OCI-LY7 (cell line): ENCODE data around the gene PTAFR. TPM values are rescaled to one million over a fixed set of nuclear protein-coding genes. Genes with fewer than 3 reads are reported as not detected.
A peak's percentile ranks its signal among the peaks of the same experiment; 100 is the strongest.

ENCODE experiments used
- BruUV-seq: library from RNA; stranded (reverse); fragments of 400-500 nt; replicated peaks from 2 replicates; lab custom pipeline; 2021; lab: Mats Ljungman, UMichigan
- CTCF ChIA-PET: fragments of 300-600 bp; sonication (Branson Sonifier 250); formaldehyde crosslinking; loops from one replicate; lab custom pipeline; 2022; ENCODE audit warnings: antibody characterized with exemption; ENCODE audit not compliant: unreplicated experiment; lab: Charles Lee
- POLR2A ChIA-PET: fragments of 300-600 bp; sonication (Branson Sonifier 250); formaldehyde crosslinking; loops from one replicate; lab custom pipeline; 2022; ENCODE audit warnings: antibody characterized with exemption; lab: Charles Lee
- DNase-seq: peaks from one replicate; pipeline ENCODE4 v3.0.0-alpha.2; 2015; ENCODE audit warnings: low spot score
- H2AFZ ChIP-seq: fragments of 200-600 bp; sonication (generic), shearing (Covaris generic); 2 replicates; pipeline ENCODE4 v1.6.1; 2014; ENCODE audit warnings: mild to moderate bottlenecking, antibody characterized with exemption, low read length, moderate library complexity
- H3K27ac ChIP-seq: fragments of 200-600 bp; sonication (generic); 2 replicates; pipeline ENCODE4 v1.5.1; 2014; ENCODE audit warnings: mixed run types, low read depth, mild to moderate bottlenecking, moderate library complexity, low read length, inconsistent platforms; ENCODE audit not compliant: poor library complexity, severe bottlenecking
- H3K36me3 ChIP-seq: fragments of 200-600 bp; sonication (generic); 2 replicates; pipeline ENCODE4 v1.6.1; 2014; ENCODE audit warnings: mild to moderate bottlenecking, antibody characterized with exemption, low read length, moderate library complexity, mixed read lengths; ENCODE audit not compliant: insufficient read depth
- H3K4me1 ChIP-seq: fragments of 200-600 bp; sonication (generic); 2 replicates; pipeline ENCODE4 v1.5.1; 2014; ENCODE audit warnings: mild to moderate bottlenecking, low read length; ENCODE audit not compliant: insufficient read depth, poor library complexity, severe bottlenecking
- H3K4me2 ChIP-seq: fragments of 200-600 bp; sonication (generic); 2 replicates; pipeline ENCODE4 v1.6.1; 2014; ENCODE audit warnings: mild to moderate bottlenecking, low read length
- H3K4me3 ChIP-seq: fragments of 200-600 bp; sonication (generic); 2 replicates; pipeline ENCODE4 v1.5.1; 2014; ENCODE audit warnings: mild to moderate bottlenecking, low read depth, low read length; ENCODE audit not compliant: poor library complexity, severe bottlenecking
- H3K79me2 ChIP-seq: fragments of 200-600 bp; sonication (generic); 2 replicates; pipeline ENCODE4 v1.6.1; 2016; ENCODE audit warnings: low read depth, mild to moderate bottlenecking, low read length, moderate library complexity, mixed read lengths; ENCODE audit not compliant: insufficient read depth
- H3K9me2 ChIP-seq: fragments of 200-600 bp; sonication (generic); 2 replicates; pipeline ENCODE4 v1.6.1; 2016; ENCODE audit warnings: mild to moderate bottlenecking, low read length, mixed read lengths; ENCODE audit not compliant: insufficient read depth
- H3K9me3 ChIP-seq: fragments of 200-600 bp; sonication (generic); 2 replicates; pipeline ENCODE4 v1.6.1; 2014; ENCODE audit warnings: mild to moderate bottlenecking, mixed run types, low read length, mixed read lengths
- H4K20me1 ChIP-seq: fragments of 200-600 bp; sonication (generic); 2 replicates; pipeline ENCODE4 v1.6.1; 2014; ENCODE audit warnings: mild to moderate bottlenecking, antibody characterized with exemption, low read length, moderate library complexity, mixed read lengths; ENCODE audit not compliant: insufficient read depth
- EZH2phosphoT487 ChIP-seq: fragments of 200-600 bp; sonication (generic); IDR thresholded peaks from 2 replicates; pipeline ENCODE4 v1.6.1; 2018; ENCODE audit warnings: low read depth, borderline replicate concordance, mild to moderate bottlenecking, mixed run types, antibody characterized with exemption, low read length, moderate library complexity, mixed read lengths
- intact Hi-C: fragments of 100-400 bp; cut with micrococcal nuclease; formaldehyde crosslinking; loops from one replicate; pipeline ENCODE4 v1.10.0; 2022; ENCODE audit not compliant: unreplicated experiment
- total RNA-seq, 2 experiments: library from RNA; depleted of rRNA in 1 of 2; stranded (reverse); fragments of >200 nt in 1 of 2; shearing (Covaris generic) in 1 of 2; gene quantifications; 2 replicates each; pipeline ENCODE4 v1.2.3, GENCODE V29; 2014 to 2022
- TF ChIP-seq, protein P1 (sequence below): fragments of 200-600 bp; sonication (generic); conservative IDR thresholded peaks from 2 replicates; pipeline ENCODE4 v1.5.1; 2014; ENCODE audit warnings: mild to moderate bottlenecking, antibody characterized with exemption, low read length, moderate library complexity, mixed read lengths

The PTAFR gene
- total RNA-seq, 2 experiments from 2014 or later: 8.0 to 32.8 TPM

DNA sequence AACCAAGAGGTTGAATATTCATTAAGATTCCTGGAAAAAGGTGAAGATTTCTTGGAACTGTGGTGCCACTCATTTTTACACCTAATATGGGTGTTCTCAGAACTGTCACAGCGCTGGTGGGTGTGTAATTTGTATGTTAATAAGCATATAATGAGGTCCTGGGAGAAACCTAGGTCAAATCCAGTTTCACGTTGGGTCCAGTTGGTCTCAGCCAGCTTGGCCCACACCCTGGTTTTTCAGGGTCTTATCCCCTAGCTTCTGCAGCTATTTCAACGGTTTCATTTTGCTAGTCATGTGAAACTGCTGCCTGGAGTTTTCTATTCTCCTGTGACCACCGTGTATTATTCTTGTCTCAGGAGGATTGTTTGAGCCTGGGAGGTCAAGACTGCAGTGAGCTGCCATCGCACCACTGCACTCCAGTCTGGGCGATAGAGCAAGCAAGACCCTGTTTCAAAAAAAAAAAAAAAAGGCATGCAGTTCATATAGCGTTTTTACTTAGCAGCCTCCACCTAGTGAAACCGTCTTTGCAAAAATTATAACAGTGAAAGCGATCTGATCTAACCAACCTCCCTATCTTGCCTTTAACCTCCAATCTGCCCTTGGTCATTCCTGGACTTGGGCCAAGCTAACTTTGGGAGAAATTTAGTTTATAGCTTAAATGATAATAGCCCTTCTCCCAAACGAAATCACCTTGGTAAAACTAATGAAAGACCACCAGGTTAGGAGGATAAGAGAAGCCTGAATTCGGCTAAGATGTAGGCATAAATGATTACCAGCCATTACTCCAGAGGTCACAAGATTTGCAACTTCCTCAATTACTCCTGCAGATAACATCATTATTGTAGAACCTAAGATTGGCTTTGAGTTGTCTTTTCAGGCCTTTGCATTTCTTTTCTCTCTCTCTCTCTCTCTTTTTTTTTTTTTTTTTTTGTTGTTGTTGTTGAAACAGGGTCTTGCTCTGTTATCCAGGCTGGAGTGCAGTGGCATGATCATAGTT is 44.0 kb downstream of the PTAFR start:
- DNase-seq: peak; percentile 24
- Histone ChIP-seq H3K4me2 (peak overlapping the region; percentile 38; the same call in 1 of the 2 replicates), H3K79me2 (no peaks in the 10 kb centered on the region), H3K4me3 (no peak overlapping the region), H3K9me2 (no peaks in the 10 kb centered on the region), H3K27ac (no peak overlapping the region), H3K4me1 (peaks cover 53% of the 10 kb centered on the region), H3K36me3 (peaks cover 5% of the 10 kb centered on the region), H2AFZ (no peak overlapping the region), H3K9me3 (peaks cover 17% of the 10 kb centered on the region; the same call in 1 of the 2 replicates), H4K20me1 (no peaks in the 10 kb centered on the region)
- intact Hi-C loops: no loop called here
- ChIA-PET CTCF (no interaction called here), POLR2A (interaction anchor here (0.7 to 5.4 kb wide), 3 partner anchors 15 to 50 kb away, joined by 3 to 65 read pairs (median 5); no protein-coding TSS in a partner anchor)
- no TSS peak for BruUV-seq
- TF ChIP-seq, protein P1, sequence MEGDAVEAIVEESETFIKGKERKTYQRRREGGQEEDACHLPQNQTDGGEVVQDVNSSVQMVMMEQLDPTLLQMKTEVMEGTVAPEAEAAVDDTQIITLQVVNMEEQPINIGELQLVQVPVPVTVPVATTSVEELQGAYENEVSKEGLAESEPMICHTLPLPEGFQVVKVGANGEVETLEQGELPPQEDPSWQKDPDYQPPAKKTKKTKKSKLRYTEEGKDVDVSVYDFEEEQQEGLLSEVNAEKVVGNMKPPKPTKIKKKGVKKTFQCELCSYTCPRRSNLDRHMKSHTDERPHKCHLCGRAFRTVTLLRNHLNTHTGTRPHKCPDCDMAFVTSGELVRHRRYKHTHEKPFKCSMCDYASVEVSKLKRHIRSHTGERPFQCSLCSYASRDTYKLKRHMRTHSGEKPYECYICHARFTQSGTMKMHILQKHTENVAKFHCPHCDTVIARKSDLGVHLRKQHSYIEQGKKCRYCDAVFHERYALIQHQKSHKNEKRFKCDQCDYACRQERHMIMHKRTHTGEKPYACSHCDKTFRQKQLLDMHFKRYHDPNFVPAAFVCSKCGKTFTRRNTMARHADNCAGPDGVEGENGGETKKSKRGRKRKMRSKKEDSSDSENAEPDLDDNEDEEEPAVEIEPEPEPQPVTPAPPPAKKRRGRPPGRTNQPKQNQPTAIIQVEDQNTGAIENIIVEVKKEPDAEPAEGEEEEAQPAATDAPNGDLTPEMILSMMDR: no peak
- TF ChIP-seq EZH2phosphoT487: no peak

DNA sequence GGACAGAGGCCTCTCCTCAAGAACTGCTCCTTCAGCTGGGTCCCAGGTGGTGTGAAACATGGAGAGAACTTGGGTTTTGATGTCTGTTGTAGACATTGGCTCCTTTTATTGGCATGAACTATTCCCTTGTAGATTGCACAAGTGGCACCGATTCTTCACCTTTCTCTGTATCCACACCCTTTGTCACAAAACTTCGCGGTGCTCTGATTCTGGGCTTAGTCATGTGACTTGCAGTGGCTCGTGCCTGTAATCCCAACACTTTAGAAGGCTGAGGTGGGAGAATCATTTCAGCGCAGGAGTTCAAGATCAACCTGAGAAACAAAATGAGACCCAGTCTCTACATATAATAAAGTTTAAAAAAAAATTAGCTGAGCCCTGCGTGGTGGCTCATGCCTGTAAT is 45.6 kb downstream of the PTAFR start:
- H4K20me1 ChIP-seq: no peaks in the 10 kb centered on the region
- no peak for DNase-seq
- ChIA-PET CTCF (no interaction called here), POLR2A (no interaction called here)
- peaks cover 5% of the 10 kb centered on the region for H3K36me3 ChIP-seq
- no peak for TF ChIP-seq EZH2phosphoT487
- TF ChIP-seq, protein P1: no peak
- intact Hi-C loops: no loop called here
- peaks cover 17% of the 10 kb centered on the region; the same call in 1 of the 2 replicates for H3K9me3 ChIP-seq
- H3K4me3 ChIP-seq: no peak overlapping the region
- no peak overlapping the region for H2AFZ ChIP-seq
- no TSS peak for BruUV-seq
- no peaks in the 10 kb centered on the region for H3K9me2 ChIP-seq
- H3K4me1 ChIP-seq: peaks cover 53% of the 10 kb centered on the region
- no peaks in the 10 kb centered on the region for H3K79me2 ChIP-seq
- H3K4me2 ChIP-seq: no peak overlapping the region
- H3K27ac ChIP-seq: no peak overlapping the region
